Right lobe of liver (tissue), 6 donors: ENCODE measurements around the gene MBNL2. TPM values are rescaled to one million over a fixed set of nuclear protein-coding genes. Genes with fewer than 3 reads are reported as not detected.

ENCODE experiments used
- ATAC-seq, 4 donors: fragments of 200-7000 bp; cut with Tn5 transposase; one replicate each; pipeline ENCODE4 v1.9.1; 2020; ENCODE audit warnings: mild to moderate bottlenecking in 4 of 4, moderate library complexity in 4 of 4
- DNase-seq, 3 donors: peaks; one replicate each; pipeline ENCODE4 v3.0.0-alpha.2; 2020
- H3K27ac ChIP-seq, 3 donors: fragments of 200-600 bp; one replicate each; pipeline ENCODE4 v1.8.0; 2022
- H3K27me3 ChIP-seq, 2 donors: fragments of 200-600 bp; one replicate each; pipeline ENCODE4 v1.8.0; 2022
- H3K36me3 ChIP-seq, 4 donors: fragments of 200-600 bp; sonication (generic) in 1 of 4; one replicate each; pipeline versions ENCODE4 v1.5.1 to v1.8.0; 2017 to 2022; ENCODE audit warnings: control low read depth in 1 of 4
- H3K4me1 ChIP-seq, 4 donors: fragments of 200-600 bp; sonication (generic) in 1 of 4; one replicate each; pipeline versions ENCODE4 v1.5.1 to v1.8.0; 2017 to 2022; ENCODE audit warnings: control low read depth in 1 of 4
- H3K4me3 ChIP-seq, 3 donors: fragments of 200-600 bp; one replicate each; pipeline ENCODE4 v1.8.0; 2022
- H3K9me3 ChIP-seq, 4 donors: fragments of 200-600 bp; sonication (generic) in 1 of 4; one replicate each; pipeline versions ENCODE4 v1.5.1 to v1.8.0; 2017 to 2022; ENCODE audit warnings: control low read depth in 1 of 4
- CTCF ChIP-seq, 4 donors: fragments of 200-600 bp in 3 of 4; fragments of 450-650 bp in 1 of 4; IDR thresholded peaks; one replicate each; pipeline versions ENCODE4 v1.5.1 to v1.8.0; 2016 to 2022; ENCODE audit warnings: antibody characterized with exemption in 4 of 4, mild to moderate bottlenecking in 2 of 4
- POLR2A ChIP-seq: fragments of 450-650 bp; IDR thresholded peaks from one replicate; pipeline ENCODE4 v1.6.1; 2017; ENCODE audit warnings: antibody characterized with exemption, mild to moderate bottlenecking
- WGBS: methylation state at CpG from one replicate; pipeline ENCODE4 v1.1.6; 2018; ENCODE audit warnings: low coverage, low lambda C conversion rate; ENCODE audit not compliant: insufficient coverage; ENCODE audit errors: missing lambda C conversion rate; 5-methylcytosine and 5-hydroxymethylcytosine counted together
- intact Hi-C, 2 donors: fragments of 100-400 bp; cut with DNase I; formaldehyde crosslinking; loops; one replicate each; pipeline versions ENCODE4 v1.11.2 to v1.14.1; 2022
- total RNA-seq, 6 experiments: library from RNA; depleted of rRNA in 2 of 6; stranded (reverse); fragments of >200 nt in 2 of 6; fragmentation: NEBNext Ultra II Directional in 3 of 6; extraction: Animal tissue kit (Norgen Biotek cat#: 25700) in 3 of 6; gene quantifications; one replicate each; pipeline versions ENCODE4 v1.1.0 to v1.2.4, GENCODE V29; 2016 to 2023
- donor health status: DM: no; HTN: yes; CAD: no.
- donor health status: DM: no; HTN: no; CAD: no.
- donor health status: DM: no; HTN: no; CAD: no.
- donor health status: DM: no; HTN: yes; CAD: no.
- donor health status: DM: no; HTN: yes; CAD: no.

Gene MBNL2
- total RNA-seq, 6 experiments from 2014 or later: 30.3 to 135 (median 81.5) TPM

GRCh38 chr13:97281028-97281427, 58.9 kb downstream of the MBNL2 start:
- H3K4me3 ChIP-seq: no peak overlapping the region
- TF ChIP-seq POLR2A (no peak), CTCF (IDR thresholded peaks at IDR 0.05) (no peak)
- DNase-seq: no peak
- H3K9me3 ChIP-seq: no peaks in the 10 kb centered on the region
- H3K27ac ChIP-seq: peak overlapping the region in 2 of 3 donors; percentile 16 to 81
- no peaks in the 10 kb centered on the region for H3K27me3 ChIP-seq
- intact Hi-C loops: no loop called here
- H3K4me1 ChIP-seq: peaks cover 0 to 70% (median 20%) of the 10 kb centered on the region in 4 donors
- ATAC-seq: no peak
- H3K36me3 ChIP-seq: no peaks in the 10 kb centered on the region

- intact Hi-C loops: no loop called here
- ATAC-seq (no peak), DNase-seq (no peak)
- H3K4me3 ChIP-seq: no peak overlapping the region
- H3K4me1 ChIP-seq: peaks cover 0 to 71% (median 24%) of the 10 kb centered on the region in 4 donors
- H3K36me3 ChIP-seq: no peaks in the 10 kb centered on the region
- no peaks in the 10 kb centered on the region for H3K9me3 ChIP-seq
- H3K27ac ChIP-seq: no peak overlapping the region
- TF ChIP-seq POLR2A: no peak
- TF ChIP-seq CTCF (IDR thresholded peaks at IDR 0.05): no peak
- no peaks in the 10 kb centered on the region for H3K27me3 ChIP-seq
- WGBS: 96% methylated on average over 3 of the region's 4 CpGs
Observed at GRCh38 chr13:97282705-97283104, 60.6 kb downstream of the MBNL2 start.

GRCh38 chr13:97283888-97284287, 61.8 kb downstream of the MBNL2 start:
- TF ChIP-seq CTCF (IDR thresholded peaks at IDR 0.05) (no peak), POLR2A (no peak)
- intact Hi-C loops: no loop called here
- ATAC-seq (no peak), DNase-seq (no peak)
- peak overlapping the region; percentile 5 to 82 (median 25) for H3K27ac ChIP-seq
- H3K4me1 ChIP-seq: peaks cover 0 to 67% (median 27%) of the 10 kb centered on the region in 4 donors
- H3K9me3 ChIP-seq: no peaks in the 10 kb centered on the region
- 55% methylated on average over 2 of the region's 2 CpGs for WGBS
- no peaks in the 10 kb centered on the region for H3K27me3 ChIP-seq
- H3K36me3 ChIP-seq: no peaks in the 10 kb centered on the region
- no peak overlapping the region for H3K4me3 ChIP-seq

DNA sequence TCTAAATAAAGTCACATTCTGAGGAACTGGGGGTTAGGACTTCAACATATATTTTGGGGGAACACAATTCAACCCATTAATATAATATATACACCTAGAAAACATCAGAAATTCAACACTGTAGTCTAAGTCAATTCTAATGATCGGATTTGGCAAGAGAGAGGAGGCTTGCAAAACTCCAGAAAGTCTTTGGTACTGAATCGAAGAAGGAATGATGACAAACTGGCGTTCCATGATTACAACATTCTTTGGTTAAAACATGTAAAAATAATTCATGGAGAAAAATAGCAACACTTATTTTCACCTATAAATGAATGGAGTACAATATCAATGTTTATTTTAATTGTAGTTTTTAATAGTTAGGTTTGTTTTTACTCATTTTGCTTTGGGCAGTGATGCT, 62.4 kb downstream of the MBNL2 start:
- no peaks in the 10 kb centered on the region for H3K9me3 ChIP-seq
- DNase-seq (no peak), ATAC-seq (peak in 1 of 4 donors; percentile 22)
- no peaks in the 10 kb centered on the region for H3K36me3 ChIP-seq
- peaks cover 0 to 68% (median 30%) of the 10 kb centered on the region in 4 donors for H3K4me1 ChIP-seq
- H3K27me3 ChIP-seq: no peaks in the 10 kb centered on the region
- 25% methylated on average over 3 of the region's 3 CpGs for WGBS
- H3K27ac ChIP-seq: peak overlapping the region in 2 of 3 donors; percentile 30 to 82
- H3K4me3 ChIP-seq: no peak overlapping the region
- no peak for TF ChIP-seq POLR2A
- TF ChIP-seq CTCF (IDR thresholded peaks at IDR 0.05): no peak
- intact Hi-C loops: no loop called here
